Astrocyte of the spinal cord (primary cell): ENCODE data around the gene MUC7.

Experiments
- DNase-seq: peaks from one replicate; pipeline ENCODE4 v3.0.0; 2011; ENCODE audit warnings: low read depth, low spot score
- H3K4me3 ChIP-seq: 2 replicates; pipeline ENCODE4 v1.5.1; 2011; ENCODE audit warnings: low read depth, mild to moderate bottlenecking, low read length, moderate library complexity
- CTCF ChIP-seq: IDR thresholded peaks from 2 replicates; pipeline ENCODE4 v1.5.1; 2012; ENCODE audit warnings: low read depth, mild to moderate bottlenecking, low read length, inconsistent platforms
- in situ Hi-C: cut with HindIII; loops from 2 replicates; pipeline ENCODE4 v1.10.0; 2017; ENCODE audit warnings: low sequenced_read_pairs

MUC7 gene

DNA sequence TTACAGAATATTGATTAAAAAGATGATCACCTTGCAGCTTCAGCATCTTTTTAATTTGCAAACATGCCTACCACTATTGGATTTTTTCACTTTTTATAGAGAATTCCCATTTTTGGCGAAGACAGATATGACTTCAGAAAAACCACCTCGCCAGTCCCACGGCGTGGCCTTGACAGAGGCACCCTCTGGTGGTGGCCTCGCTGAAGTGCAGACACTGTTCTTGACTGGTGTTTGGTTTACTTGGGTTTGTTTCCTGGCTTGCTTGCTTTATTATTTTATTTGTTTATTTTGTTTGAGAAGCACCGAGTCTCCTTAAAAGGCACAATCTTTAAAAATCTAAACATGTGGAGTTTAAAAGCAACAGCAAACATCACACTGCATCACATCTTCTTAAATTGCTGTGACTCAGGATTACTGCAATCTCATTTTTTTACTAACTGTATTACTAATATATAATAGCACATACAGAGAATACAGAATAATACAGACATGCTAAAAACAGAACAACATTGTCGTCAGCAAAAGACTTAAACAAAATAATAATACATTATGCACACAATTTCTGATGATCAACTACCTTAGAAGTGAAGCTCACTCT, 33.3 kb downstream of the MUC7 start:
- DNase-seq = peak; percentile 45
- in situ Hi-C loops = no loop called here
- no peak overlapping the region for H3K4me3 ChIP-seq
- peak; percentile 99 for TF ChIP-seq CTCF

DNA sequence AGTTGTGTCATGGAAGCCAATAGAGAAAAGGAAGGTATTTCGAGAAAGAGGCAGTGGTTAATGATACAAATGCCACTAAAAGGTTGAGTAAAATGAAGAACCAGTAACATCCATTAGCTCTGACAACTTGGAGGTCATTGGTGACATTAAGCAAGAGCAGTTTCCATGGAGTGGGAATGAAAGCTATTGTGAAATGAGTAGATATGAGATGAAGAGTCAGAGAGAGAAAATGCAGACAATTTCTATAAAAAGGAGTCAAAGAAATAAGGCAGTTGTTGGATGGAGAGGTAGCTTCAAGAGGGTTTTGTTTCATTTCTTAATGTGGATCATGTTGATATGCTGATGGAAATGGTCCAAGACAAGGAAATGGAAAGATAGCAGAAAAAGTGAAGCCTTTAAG, 36.8 kb downstream of the MUC7 start:
- DNase-seq = no peak
- in situ Hi-C loops = no loop called here
- TF ChIP-seq CTCF = no peak
- H3K4me3 ChIP-seq = no peak overlapping the region

GRCh38 chr4:70511365-70511764, 39.4 kb downstream of the MUC7 start:
- no peak overlapping the region for H3K4me3 ChIP-seq
- in situ Hi-C loops = no loop called here
- no peak for TF ChIP-seq CTCF
- DNase-seq = no peak

DNA sequence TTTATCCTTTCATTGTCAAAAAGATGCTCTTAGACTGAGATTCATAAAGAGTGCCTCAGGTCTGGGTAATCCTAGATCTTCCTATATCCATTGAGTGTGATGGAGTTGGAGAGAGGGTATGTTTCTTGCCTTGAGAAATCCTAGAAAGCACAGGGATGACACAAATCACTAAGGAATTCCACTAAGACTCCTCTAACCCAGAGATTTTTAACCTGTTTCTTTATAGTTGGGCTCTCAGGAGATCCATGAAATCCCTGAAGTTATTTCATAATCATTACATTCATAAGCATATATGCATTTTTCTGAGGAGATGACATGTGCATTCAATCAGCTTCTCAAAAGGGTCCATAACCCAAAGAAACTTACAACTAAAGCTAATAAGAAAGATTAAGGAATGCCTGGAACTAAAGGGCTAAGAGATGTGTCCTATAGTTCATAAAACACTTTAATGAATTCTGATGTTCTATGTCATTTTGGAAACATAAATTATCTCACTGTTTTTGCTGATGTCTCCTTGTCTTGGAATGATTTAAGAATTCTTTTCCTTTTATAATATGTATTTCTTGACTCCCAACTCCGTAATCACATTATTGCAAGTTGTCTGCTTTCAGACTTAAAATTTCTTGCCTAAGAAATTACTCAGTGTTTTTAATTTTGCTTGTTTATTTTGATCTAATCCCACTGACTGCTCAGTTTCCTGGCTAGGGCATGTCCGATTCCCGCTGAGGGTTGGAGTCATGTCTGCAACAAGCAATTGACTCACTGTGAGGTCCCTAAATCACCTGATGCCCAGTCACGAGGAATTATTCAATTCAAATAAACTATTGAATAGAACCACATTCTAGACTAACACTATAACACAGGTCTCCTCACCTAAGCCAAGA, 43.6 kb downstream of the MUC7 start:
- TF ChIP-seq CTCF = no peak
- in situ Hi-C loops = no loop called here
- no peak for DNase-seq
- no peak overlapping the region for H3K4me3 ChIP-seq

DNA sequence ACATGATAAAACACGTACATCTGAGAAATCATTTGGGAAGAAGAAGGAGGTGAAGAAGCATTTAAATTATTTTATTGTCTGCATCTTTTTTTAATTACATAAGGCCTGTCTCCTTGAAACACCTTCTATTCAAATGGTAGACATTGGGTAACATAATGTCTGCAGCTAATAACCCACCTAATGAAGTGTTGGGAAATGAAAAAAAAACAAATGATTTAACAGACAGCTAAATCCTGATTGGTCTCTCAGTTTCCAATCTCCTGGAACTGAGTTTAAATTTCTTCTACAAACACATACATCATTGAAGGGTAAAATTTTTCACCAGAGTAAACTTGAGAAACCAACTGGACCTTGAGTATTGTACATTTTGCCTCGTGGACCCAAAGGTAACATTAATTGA, 46.3 kb downstream of the MUC7 start, which contains the start of gene AMTN:
AMTN (plus strand) TSS at position 301 of the 400 bp plus-strand sequence. CDS start 209 bp downstream, outside the sequence.
- no peak within 1 kb of the TSS for H3K4me3 ChIP-seq
- DNase-seq = no peak
- no peak for TF ChIP-seq CTCF
- in situ Hi-C loops = no loop called here

DNA sequence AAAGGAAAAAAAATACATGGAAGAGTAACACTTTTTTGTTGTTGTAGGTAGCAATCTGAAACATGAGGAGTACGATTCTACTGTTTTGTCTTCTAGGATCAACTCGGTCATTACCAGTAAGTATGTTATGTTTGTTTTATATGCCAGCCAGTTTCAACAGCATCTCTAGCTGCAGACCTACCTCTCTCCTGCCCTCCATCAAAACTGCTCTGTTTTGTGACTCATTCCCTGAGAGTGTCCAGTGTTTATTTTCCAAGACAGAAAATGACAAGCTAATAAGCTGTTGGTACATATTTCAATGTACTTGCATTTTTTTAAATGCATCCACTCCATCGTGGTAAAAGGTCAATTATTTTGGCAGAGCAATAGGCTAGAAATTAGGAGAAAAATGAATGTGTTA, 46.7 kb downstream of the MUC7 start:
- no peak for TF ChIP-seq CTCF
- H3K4me3 ChIP-seq = no peak overlapping the region
- DNase-seq = no peak
- in situ Hi-C loops = no loop called here
